Upper lobe of left lung (tissue), 6 donors: Measurements from ENCODE around the gene RASGEF1B. TPM values are rescaled to one million over a fixed set of nuclear protein-coding genes. Genes with fewer than 3 reads are reported as not detected.

Source experiments
- ATAC-seq, 2 donors: fragments of 200-7000 bp; cut with Tn5 transposase; one replicate each; pipeline ENCODE4 v1.9.1; 2022; ENCODE audit warnings: mild to moderate bottlenecking in 2 of 2, moderate library complexity in 2 of 2; ENCODE audit not compliant: low FRiP score in 2 of 2
- DNase-seq, 2 donors: peaks; one replicate each; pipeline ENCODE4 v3.0.0-alpha.2; 2019 to 2020
- H3K27ac ChIP-seq, 4 donors: fragments of 200-600 bp; sonication (generic); one replicate each; pipeline ENCODE4 v1.5.1; 2016 to 2019
- H3K27me3 ChIP-seq, 4 donors: fragments of 200-600 bp; sonication (generic); one replicate each; pipeline ENCODE4 v1.5.1; 2017 to 2019
- H3K36me3 ChIP-seq, 4 donors: fragments of 200-600 bp; sonication (generic); one replicate each; pipeline ENCODE4 v1.5.1; 2016 to 2019
- H3K4me1 ChIP-seq, 4 donors: fragments of 200-600 bp; sonication (generic); one replicate each; pipeline ENCODE4 v1.5.1; 2018 to 2019
- H3K4me3 ChIP-seq, 4 donors: fragments of 200-600 bp; sonication (generic); one replicate each; pipeline ENCODE4 v1.5.1; 2017 to 2019; ENCODE audit warnings: mild to moderate bottlenecking in 2 of 4, moderate library complexity in 1 of 4
- H3K9me3 ChIP-seq, 4 donors: fragments of 200-600 bp; sonication (generic); one replicate each; pipeline ENCODE4 v1.5.1; 2018 to 2019
- CTCF ChIP-seq, 6 experiments: fragments of 450-650 bp in 4 of 6; fragments of 200-600 bp in 2 of 6; sonication (generic) in 2 of 6; IDR thresholded peaks; one replicate each; pipeline ENCODE4 v1.5.1; 2016 to 2019; ENCODE audit warnings: antibody characterized with exemption in 6 of 6
- EP300 ChIP-seq, 4 donors: sonication (generic); formaldehyde crosslinking; IDR thresholded peaks; one replicate each; pipeline ENCODE4 v1.5.1; 2017; ENCODE audit warnings: antibody characterized with exemption in 4 of 4, control low read depth in 2 of 4
- POLR2A ChIP-seq, 4 donors: fragments of 450-650 bp; IDR thresholded peaks; one replicate each; pipeline ENCODE4 v1.5.1; 2016 to 2017; ENCODE audit warnings: antibody characterized with exemption in 4 of 4, mild to moderate bottlenecking in 2 of 4
- POLR2AphosphoS5 ChIP-seq, 2 donors: sonication (generic); formaldehyde crosslinking; IDR thresholded peaks; one replicate each; pipeline ENCODE4 v1.5.1; 2017; ENCODE audit warnings: antibody characterized with exemption in 2 of 2
- WGBS, 2 donors: methylation state at CpG; one replicate each; pipeline ENCODE4 v1.1.5; 2017 to 2018; 5-methylcytosine and 5-hydroxymethylcytosine counted together
- total RNA-seq, 6 donors: library from RNA; depleted of rRNA in 4 of 6; stranded (reverse); fragments of >200 nt in 4 of 6; gene quantifications; one replicate each; pipeline versions ENCODE4 v1.1.0 to v1.2.1, GENCODE V29; 2016 to 2021
- donor health status: DM: no; HTN: no; CAD: no; lungs with moderate emphysema.
- donor health status: DM: no; HTN: yes; CAD: no; lungs with severe emphysema.

The RASGEF1B gene
- total RNA-seq, 6 donors from 2014 or later, result 45.7 to 81.2 (median 71.4) TPM

- ATAC-seq (no peak), DNase-seq (no peak)
- no peaks in the 10 kb centered on the region for H3K9me3 ChIP-seq
- peaks cover 0 to 23% (median 5%) of the 10 kb centered on the region in 4 donors for H3K4me1 ChIP-seq
- no peak for TF ChIP-seq EP300 (IDR thresholded peaks at IDR 0.05)
- no peak for TF ChIP-seq CTCF (IDR thresholded peaks at IDR 0.05)
- no peak for TF ChIP-seq POLR2AphosphoS5 (IDR thresholded peaks at IDR 0.05)
- TF ChIP-seq POLR2A (IDR thresholded peaks at IDR 0.05), result no peak
- 65 to 75% methylated on average over 2 of the region's 2 CpGs for WGBS, 2 donors
- H3K4me3 ChIP-seq, result no peak overlapping the region
- H3K36me3 ChIP-seq, result peaks cover 0 to 83% (median 30%) of the 10 kb centered on the region in 4 donors
- H3K27me3 ChIP-seq, result no peaks in the 10 kb centered on the region
- H3K27ac ChIP-seq, result no peak overlapping the region
Measured at GRCh38 chr4:81455897-81456296, 15.8 kb downstream of the RASGEF1B start.

GRCh38 chr4:81454948-81455347 is 16.8 kb downstream of the RASGEF1B start:
- DNase-seq, result no peak
- Histone ChIP-seq H3K4me3 (no peak overlapping the region), H3K9me3 (no peaks in the 10 kb centered on the region), H3K27me3 (no peaks in the 10 kb centered on the region), H3K36me3 (peaks cover 0 to 92% (median 34%) of the 10 kb centered on the region in 4 donors), H3K27ac (no peak overlapping the region), H3K4me1 (peaks cover 0 to 20% (median 3%) of the 10 kb centered on the region in 4 donors)
- ATAC-seq, result no peak
- TF ChIP-seq POLR2AphosphoS5 (IDR thresholded peaks at IDR 0.05), result no peak
- 77 to 78% methylated on average over 2 of the region's 2 CpGs for WGBS, 2 donors

GRCh38 chr4:81454499-81454898 is 17.2 kb downstream of the RASGEF1B start:
- H3K9me3 ChIP-seq, result no peaks in the 10 kb centered on the region
- peaks cover 0 to 20% (median under 1%) of the 10 kb centered on the region in 4 donors for H3K4me1 ChIP-seq
- no peak for DNase-seq
- TF ChIP-seq POLR2A (IDR thresholded peaks at IDR 0.05), result no peak
- no peak for TF ChIP-seq EP300 (IDR thresholded peaks at IDR 0.05)
- H3K36me3 ChIP-seq, result peaks cover 0 to 93% (median 35%) of the 10 kb centered on the region in 4 donors
- ATAC-seq, result no peak
- no peak overlapping the region for H3K27ac ChIP-seq
- H3K27me3 ChIP-seq, result no peaks in the 10 kb centered on the region
- WGBS, 2 donors, result 53% methylated on average over 5 of the region's 5 CpGs
- no peak overlapping the region for H3K4me3 ChIP-seq

- 94 to 96% methylated on average over 4 of the region's 4 CpGs for whole genome bisulfite sequencing, 2 donors
- ATAC-seq, result no peak
Measured at GRCh38 chr4:81453024-81453423, 18.7 kb downstream of the RASGEF1B start.

GRCh38 chr4:81452452-81453006 is 19.2 kb downstream of the RASGEF1B start:
- Histone ChIP-seq H3K9me3 (no peaks in the 10 kb centered on the region), H3K27me3 (no peaks in the 10 kb centered on the region), H3K4me3 (no peak overlapping the region), H3K27ac (no peak overlapping the region), H3K36me3 (peaks cover 4 to 86% (median 45%) of the 10 kb centered on the region in 4 donors), H3K4me1 (peaks cover 0 to 20% (median 0%) of the 10 kb centered on the region in 4 donors)
- no peak for ATAC-seq
- DNase-seq, result no peak
- no peak for TF ChIP-seq CTCF (IDR thresholded peaks at IDR 0.05)
- WGBS, 2 donors, result 100% methylated on average over 1 of the region's 1 CpG

More at GRCh38 chr4:81453024-81453423, 18.7 kb downstream of the RASGEF1B start:
- Histone ChIP-seq H3K9me3 (no peaks in the 10 kb centered on the region), H3K27ac (no peak overlapping the region), H3K4me3 (no peak overlapping the region), H3K36me3 (peaks cover 0 to 86% (median 41%) of the 10 kb centered on the region in 4 donors), H3K27me3 (no peaks in the 10 kb centered on the region), H3K4me1 (peaks cover 0 to 20% (median 0%) of the 10 kb centered on the region in 4 donors)
- DNase-seq, result no peak
- TF ChIP-seq POLR2AphosphoS5 (IDR thresholded peaks at IDR 0.05) (no peak), CTCF (IDR thresholded peaks at IDR 0.05) (no peak), POLR2A (IDR thresholded peaks at IDR 0.05) (no peak), EP300 (IDR thresholded peaks at IDR 0.05) (no peak)

- ATAC-seq, result no peak
- H3K27ac ChIP-seq, result no peak overlapping the region
- no peaks in the 10 kb centered on the region for H3K9me3 ChIP-seq
- TF ChIP-seq POLR2AphosphoS5 (IDR thresholded peaks at IDR 0.05) (no peak), CTCF (IDR thresholded peaks at IDR 0.05) (no peak), POLR2A (IDR thresholded peaks at IDR 0.05) (no peak), EP300 (IDR thresholded peaks at IDR 0.05) (no peak)
- DNase-seq, result no peak
- WGBS, 2 donors, result 95 to 97% methylated on average over 6 of the region's 6 CpGs
- peaks cover 0 to 8% (median 4%) of the 10 kb centered on the region in 4 donors for H3K4me1 ChIP-seq
- peaks cover 22 to 86% (median 45%) of the 10 kb centered on the region in 4 donors for H3K36me3 ChIP-seq
- no peaks in the 10 kb centered on the region for H3K27me3 ChIP-seq
- H3K4me3 ChIP-seq, result no peak overlapping the region
Measured at GRCh38 chr4:81449015-81449414, 22.7 kb downstream of the RASGEF1B start.
